HCT116 (cell line): Measurements from ENCODE around the gene HSPA12B. TPM values are rescaled to one million over a fixed set of nuclear protein-coding genes. Genes with fewer than 3 reads are reported as not detected.

Experiments used
- ATAC-seq: fragments of 200-7000 bp; cut with Tn5 transposase; 2 replicates; pipeline ENCODE4 v1.9.1; 2020; ENCODE audit warnings: mild to moderate bottlenecking, moderate library complexity
- BruUV-seq: library from RNA; stranded (reverse); fragments of 400-500 nt; replicated peaks from 2 replicates; lab custom pipeline; 2021; lab: Mats Ljungman, UMichigan
- CTCF ChIA-PET: fragments of 300-600 bp; sonication (Branson Sonifier 250); formaldehyde crosslinking; loops from one replicate; lab custom pipeline; 2021; ENCODE audit warnings: antibody characterized with exemption; lab: Charles Lee
- POLR2A ChIA-PET: fragments of 300-600, 350-600 bp; sonication (Branson Sonifier 250); formaldehyde crosslinking; loops from one replicate; lab custom pipeline; 2021; ENCODE audit warnings: antibody characterized with exemption; lab: Charles Lee
- RAD21 ChIA-PET, 2 experiments: fragments of 300-600 bp; sonication (Branson Sonifier 250); formaldehyde crosslinking; loops; one replicate each; lab custom pipeline; 2023; ENCODE audit warnings: low total read pairs in 2 of 2; ENCODE audit not compliant: uncharacterized antibody in 2 of 2, unreplicated experiment in 2 of 2, low non-redundant PET in 1 of 2; lab: Charles Lee
- DNase-seq: peaks from one replicate; pipeline ENCODE4 v3.0.0-alpha.2; 2010; ENCODE audit warnings: low read depth, low spot score
- H2AFZ ChIP-seq: fragments of 200-600 bp; shearing (Covaris generic), sonication (generic); 2 replicates; pipeline ENCODE4 v1.6.1; 2017; ENCODE audit warnings: low read depth, mixed run types, mixed read lengths, antibody characterized with exemption, low read length; ENCODE audit not compliant: poor library complexity, severe bottlenecking
- H3K27ac ChIP-seq: 2 replicates; pipeline ENCODE4 v1.5.1; 2012; ENCODE audit warnings: low read depth, low read length
- H3K27me3 ChIP-seq: fragments of 200-600 bp; sonication (generic); 2 replicates; pipeline ENCODE4 v1.6.1; 2016; ENCODE audit warnings: mixed run types, low read length, mixed read lengths; ENCODE audit not compliant: insufficient read depth
- H3K36me3 ChIP-seq, 2 experiments: fragments of 200-500 bp in 1 of 2; fragments of 200-600 bp in 1 of 2; sonication (Bioruptor generic) in 1 of 2; sonication (generic) in 1 of 2; 2 replicates each; pipeline versions ENCODE4 v1.5.1 to v1.6.1; 2014 to 2016; ENCODE audit warnings: low read length in 2 of 2, inconsistent platforms in 1 of 2, mixed read lengths in 1 of 2, mixed run types in 1 of 2; ENCODE audit not compliant: insufficient read depth in 2 of 2, control insufficient read depth in 1 of 2
- H3K4me1 ChIP-seq, 2 experiments: fragments of 200-600 bp in 1 of 2; sonication (generic) in 1 of 2; 2 replicates each; pipeline versions ENCODE4 v1.5.1 to v1.6.1; 2012 to 2017; ENCODE audit warnings: low read length in 2 of 2, inconsistent platforms in 1 of 2, mild to moderate bottlenecking in 1 of 2, mixed read lengths in 1 of 2, mixed run types in 1 of 2, moderate library complexity in 1 of 2; ENCODE audit not compliant: insufficient read depth in 2 of 2, control insufficient read depth in 1 of 2
- H3K4me2 ChIP-seq: fragments of 200-600 bp; sonication (generic); 2 replicates; pipeline ENCODE4 v1.6.1; 2017; ENCODE audit warnings: mixed run types, low read length, mixed read lengths
- H3K4me3 ChIP-seq, 2 experiments: fragments of 200-600 bp in 1 of 2; sonication (generic) in 1 of 2; replicated peaks in 1 of 2; 2 replicates each; pipeline ENCODE4 v1.5.1; 2011 to 2016; ENCODE audit warnings: low read length in 2 of 2, control low read depth in 1 of 2, low read depth in 1 of 2, mild to moderate bottlenecking in 1 of 2, mixed read lengths in 1 of 2, mixed run types in 1 of 2
- H3K79me2 ChIP-seq: fragments of 200-600 bp; sonication (generic); 2 replicates; pipeline ENCODE4 v1.6.1; 2017; ENCODE audit warnings: mild to moderate bottlenecking, mixed run types, low read length, moderate library complexity, mixed read lengths; ENCODE audit not compliant: insufficient read depth
- H3K9ac ChIP-seq: fragments of 200-600 bp; sonication (generic); 2 replicates; pipeline ENCODE4 v1.6.1; 2016; ENCODE audit warnings: low read length, mixed read lengths
- H3K9me2 ChIP-seq: fragments of 200-600 bp; sonication (generic), shearing (Covaris generic); 2 replicates; pipeline ENCODE4 v1.6.1; 2017; ENCODE audit warnings: mixed run types, mild to moderate bottlenecking, moderate library complexity; ENCODE audit not compliant: insufficient read depth
- H3K9me3 ChIP-seq, 2 experiments: fragments of 200-500 bp in 1 of 2; fragments of 200-600 bp in 1 of 2; sonication (Bioruptor generic) in 1 of 2; sonication (generic) in 1 of 2; 2 replicates each; pipeline ENCODE4 v1.6.1; 2014 to 2017; ENCODE audit warnings: low read length in 2 of 2, mixed read lengths in 2 of 2, inconsistent platforms in 1 of 2, low read depth in 1 of 2, mild to moderate bottlenecking in 1 of 2, mixed run types in 1 of 2, moderate library complexity in 1 of 2; ENCODE audit not compliant: control insufficient read depth in 1 of 2, insufficient read depth in 1 of 2
- H4K20me1 ChIP-seq: fragments of 200-600 bp; sonication (generic), shearing (Covaris generic); 2 replicates; pipeline ENCODE4 v1.6.1; 2017; ENCODE audit warnings: mixed run types, mild to moderate bottlenecking, moderate library complexity; ENCODE audit not compliant: insufficient read depth
- CBX3 ChIP-seq: IDR thresholded peaks from 2 replicates; pipeline ENCODE4 v1.6.1; 2012; ENCODE audit warnings: low read depth
- CTCF ChIP-seq, 3 experiments: fragments of 200-600 bp in 1 of 3; sonication (generic) in 1 of 3; IDR thresholded peaks in 2 of 3; conservative IDR thresholded peaks in 1 of 3; 2 replicates each; pipeline ENCODE4 v1.5.1; 2012 to 2017; ENCODE audit warnings: low read depth in 2 of 3, low read length in 2 of 3, antibody characterized with exemption in 1 of 3, borderline replicate concordance in 1 of 3, control low read depth in 1 of 3, mild to moderate bottlenecking in 1 of 3, mixed read lengths in 1 of 3, mixed run types in 1 of 3, moderate library complexity in 1 of 3; ENCODE audit not compliant: insufficient read depth in 1 of 3
- ELF1 ChIP-seq: IDR thresholded peaks from 2 replicates; pipeline ENCODE4 v1.6.1; 2012; ENCODE audit warnings: low read depth, borderline replicate concordance
- EZH2phosphoT487 ChIP-seq: fragments of 200-600 bp; IDR thresholded peaks from 2 replicates; pipeline ENCODE4 v1.6.1; 2018; ENCODE audit warnings: antibody characterized with exemption, borderline replicate concordance
- FOSL1 ChIP-seq: IDR thresholded peaks from 2 replicates; pipeline ENCODE4 v1.6.1; 2012; ENCODE audit warnings: low read depth
- JUND ChIP-seq: IDR thresholded peaks from 2 replicates; pipeline ENCODE4 v1.6.1; 2012
- MAX ChIP-seq: IDR thresholded peaks from 2 replicates; pipeline ENCODE4 v1.6.1; 2012
- RAD21 ChIP-seq: IDR thresholded peaks from 2 replicates; pipeline ENCODE4 v1.6.1; 2012; ENCODE audit warnings: low read depth, mild to moderate bottlenecking
- SIN3A ChIP-seq: IDR thresholded peaks from 2 replicates; pipeline ENCODE4 v1.6.1; 2012; ENCODE audit warnings: low read depth
- SP1 ChIP-seq: IDR thresholded peaks from 2 replicates; pipeline ENCODE4 v1.6.1; 2012; ENCODE audit warnings: low read depth
- SRF ChIP-seq: IDR thresholded peaks from 2 replicates; pipeline ENCODE4 v1.6.1; 2012; ENCODE audit warnings: low read depth
- TCF7L2 ChIP-seq: IDR thresholded peaks from 2 replicates; pipeline ENCODE4 v1.7.0; 2011; ENCODE audit warnings: borderline replicate concordance, inconsistent platforms; ENCODE audit not compliant: insufficient read depth, insufficient read length; ENCODE audit errors: extremely low read depth
- YY1 ChIP-seq: IDR thresholded peaks from 2 replicates; pipeline ENCODE4 v1.6.1; 2011; ENCODE audit warnings: low read length, low read depth, moderate library complexity, mild to moderate bottlenecking; ENCODE audit not compliant: insufficient replicate concordance; ENCODE audit errors: extremely low read depth
- ZNF274 ChIP-seq: fragments of 200-500 bp; sonication (Bioruptor generic); IDR thresholded peaks from 2 replicates; pipeline ENCODE4 v1.6.1; 2014; ENCODE audit warnings: mild to moderate bottlenecking, low read depth, low read length, inconsistent platforms
- intact Hi-C: fragments of 100-400 bp; cut with micrococcal nuclease; formaldehyde crosslinking; loops from 2 replicates; pipeline ENCODE4 v1.10.0; 2022
- total RNA-seq: library from RNA; stranded (reverse); gene quantifications from one replicate; pipeline ENCODE4 v1.2.1, GENCODE V29; 2021; ENCODE audit not compliant: unreplicated experiment
- TF ChIP-seq, protein P1 (sequence below): IDR thresholded peaks from 2 replicates; pipeline ENCODE4 v1.6.1; 2012
- TF ChIP-seq, protein P2 (sequence below): IDR thresholded peaks from 2 replicates; pipeline ENCODE4 v1.6.1; 2012; ENCODE audit warnings: low read depth
- TF ChIP-seq, protein P3 (sequence below): IDR thresholded peaks from 2 replicates; pipeline ENCODE4 v1.6.1; 2011; ENCODE audit warnings: mild to moderate bottlenecking, low read length, moderate library complexity; ENCODE audit not compliant: insufficient replicate concordance; ENCODE audit errors: extremely low read depth

The HSPA12B gene
- total RNA-seq, 1 experiment from 2014 or later, result not detected

DNA sequence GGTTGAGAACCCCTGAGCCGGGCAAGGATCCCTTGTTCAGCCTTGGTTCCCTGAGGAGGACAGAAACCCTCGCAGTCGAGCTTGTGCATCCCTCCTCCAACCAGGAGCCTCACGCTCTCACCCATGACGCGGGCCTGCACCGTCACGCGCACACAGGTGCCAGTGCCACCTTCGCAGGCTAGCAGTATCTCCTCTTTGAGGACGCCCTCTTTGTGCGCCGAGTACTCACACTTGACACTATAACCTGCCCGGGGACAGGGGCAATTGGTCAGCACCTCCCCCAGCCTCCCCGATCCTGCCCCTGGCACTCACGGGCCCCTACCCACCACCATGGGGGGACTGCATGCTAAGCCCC is 21.8 kb downstream of the HSPA12B start:
- Histone ChIP-seq H3K36me3 (peaks cover 6 to 36% of the 10 kb centered on the region in 2 experiments; a peak in 3 of 4 replicates), H3K27ac (no peak overlapping the region), H3K9me3 (no peaks in the 10 kb centered on the region), H3K4me3 (no peak overlapping the region), H3K9ac (no peak overlapping the region), H3K79me2 (peaks cover 2% of the 10 kb centered on the region; the same call in 1 of the 2 replicates), H4K20me1 (no peaks in the 10 kb centered on the region), H3K27me3 (no peaks in the 10 kb centered on the region), H3K4me2 (no peak overlapping the region), H2AFZ (no peak overlapping the region), H3K9me2 (no peaks in the 10 kb centered on the region), H3K4me1 (peaks cover 0 to 8% of the 10 kb centered on the region in 2 experiments; a peak in 1 of 4 replicates)
- no peak for ATAC-seq
- CTCF ChIA-PET, result interaction anchor here (1.3 kb wide), 1 partner anchor 9 kb away, joined by 3 read pairs; no protein-coding TSS in a partner anchor
- intact Hi-C loops, result no loop called here
- POLR2A ChIA-PET, result no interaction called here
- RAD21 ChIA-PET, result no interaction called here
- BruUV-seq, result no TSS peak
- DNase-seq, result no peak
- TF ChIP-seq SIN3A (no peak), RAD21 (no peak), SP1 (no peak), ELF1 (no peak), CTCF (IDR thresholded peaks at IDR 0.05 in 2 of 3, conservative IDR thresholded peaks at IDR 0.05 in 1 of 3; ENCODE audit: borderline replicate concordance in 1 of 3, insufficient read depth in 1 of 3, low read depth in 2 of 3, low read length in 2 of 3) (no peak), CBX3 (no peak), SRF (no peak), EZH2phosphoT487 (no peak), FOSL1 (no peak), JUND (no peak), YY1 (no peak), TCF7L2 (no peak), ZNF274 (no peak), MAX (no peak)
- TF ChIP-seq, protein P1, sequence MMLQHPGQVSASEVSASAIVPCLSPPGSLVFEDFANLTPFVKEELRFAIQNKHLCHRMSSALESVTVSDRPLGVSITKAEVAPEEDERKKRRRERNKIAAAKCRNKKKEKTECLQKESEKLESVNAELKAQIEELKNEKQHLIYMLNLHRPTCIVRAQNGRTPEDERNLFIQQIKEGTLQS, result no peak
- TF ChIP-seq, protein P2, sequence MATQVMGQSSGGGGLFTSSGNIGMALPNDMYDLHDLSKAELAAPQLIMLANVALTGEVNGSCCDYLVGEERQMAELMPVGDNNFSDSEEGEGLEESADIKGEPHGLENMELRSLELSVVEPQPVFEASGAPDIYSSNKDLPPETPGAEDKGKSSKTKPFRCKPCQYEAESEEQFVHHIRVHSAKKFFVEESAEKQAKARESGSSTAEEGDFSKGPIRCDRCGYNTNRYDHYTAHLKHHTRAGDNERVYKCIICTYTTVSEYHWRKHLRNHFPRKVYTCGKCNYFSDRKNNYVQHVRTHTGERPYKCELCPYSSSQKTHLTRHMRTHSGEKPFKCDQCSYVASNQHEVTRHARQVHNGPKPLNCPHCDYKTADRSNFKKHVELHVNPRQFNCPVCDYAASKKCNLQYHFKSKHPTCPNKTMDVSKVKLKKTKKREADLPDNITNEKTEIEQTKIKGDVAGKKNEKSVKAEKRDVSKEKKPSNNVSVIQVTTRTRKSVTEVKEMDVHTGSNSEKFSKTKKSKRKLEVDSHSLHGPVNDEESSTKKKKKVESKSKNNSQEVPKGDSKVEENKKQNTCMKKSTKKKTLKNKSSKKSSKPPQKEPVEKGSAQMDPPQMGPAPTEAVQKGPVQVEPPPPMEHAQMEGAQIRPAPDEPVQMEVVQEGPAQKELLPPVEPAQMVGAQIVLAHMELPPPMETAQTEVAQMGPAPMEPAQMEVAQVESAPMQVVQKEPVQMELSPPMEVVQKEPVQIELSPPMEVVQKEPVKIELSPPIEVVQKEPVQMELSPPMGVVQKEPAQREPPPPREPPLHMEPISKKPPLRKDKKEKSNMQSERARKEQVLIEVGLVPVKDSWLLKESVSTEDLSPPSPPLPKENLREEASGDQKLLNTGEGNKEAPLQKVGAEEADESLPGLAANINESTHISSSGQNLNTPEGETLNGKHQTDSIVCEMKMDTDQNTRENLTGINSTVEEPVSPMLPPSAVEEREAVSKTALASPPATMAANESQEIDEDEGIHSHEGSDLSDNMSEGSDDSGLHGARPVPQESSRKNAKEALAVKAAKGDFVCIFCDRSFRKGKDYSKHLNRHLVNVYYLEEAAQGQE, result no peak
- TF ChIP-seq, protein P3, sequence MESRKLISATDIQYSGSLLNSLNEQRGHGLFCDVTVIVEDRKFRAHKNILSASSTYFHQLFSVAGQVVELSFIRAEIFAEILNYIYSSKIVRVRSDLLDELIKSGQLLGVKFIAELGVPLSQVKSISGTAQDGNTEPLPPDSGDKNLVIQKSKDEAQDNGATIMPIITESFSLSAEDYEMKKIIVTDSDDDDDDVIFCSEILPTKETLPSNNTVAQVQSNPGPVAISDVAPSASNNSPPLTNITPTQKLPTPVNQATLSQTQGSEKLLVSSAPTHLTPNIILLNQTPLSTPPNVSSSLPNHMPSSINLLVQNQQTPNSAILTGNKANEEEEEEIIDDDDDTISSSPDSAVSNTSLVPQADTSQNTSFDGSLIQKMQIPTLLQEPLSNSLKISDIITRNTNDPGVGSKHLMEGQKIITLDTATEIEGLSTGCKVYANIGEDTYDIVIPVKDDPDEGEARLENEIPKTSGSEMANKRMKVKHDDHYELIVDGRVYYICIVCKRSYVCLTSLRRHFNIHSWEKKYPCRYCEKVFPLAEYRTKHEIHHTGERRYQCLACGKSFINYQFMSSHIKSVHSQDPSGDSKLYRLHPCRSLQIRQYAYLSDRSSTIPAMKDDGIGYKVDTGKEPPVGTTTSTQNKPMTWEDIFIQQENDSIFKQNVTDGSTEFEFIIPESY, result no peak
